Immature natural killer cell (primary cell): Measurements from ENCODE around the gene ERVFRD-1. TPM values are rescaled to one million over a fixed set of nuclear protein-coding genes. Genes with fewer than 3 reads are reported as not detected.

ENCODE experiments used
- DNase-seq, 3 donors: peaks; one replicate each; pipeline ENCODE4 v3.0.0; 2022; ENCODE audit warnings: mixed read lengths in 1 of 3
- H3K27ac Mint-ChIP-seq, 6 donors: one replicate each; pipeline ENCODE4 v1.8.0; 2020; ENCODE audit warnings: mixed read lengths in 6 of 6, mild to moderate bottlenecking in 5 of 6, inconsistent platforms in 4 of 6, moderate library complexity in 3 of 6
- H3K27me3 Mint-ChIP-seq, 3 donors: one replicate each; pipeline ENCODE4 v1.8.0; 2020 to 2021; ENCODE audit warnings: low read depth in 3 of 3, mild to moderate bottlenecking in 3 of 3, mixed read lengths in 3 of 3, moderate library complexity in 3 of 3, inconsistent platforms in 1 of 3
- H3K36me3 Mint-ChIP-seq, 3 donors: one replicate each; pipeline ENCODE4 v1.8.0; 2020; ENCODE audit warnings: mixed read lengths in 3 of 3, inconsistent platforms in 2 of 3, mild to moderate bottlenecking in 2 of 3
- H3K4me1 Mint-ChIP-seq, 2 donors: one replicate each; pipeline ENCODE4 v1.8.0; 2020; ENCODE audit warnings: inconsistent platforms in 2 of 2, mild to moderate bottlenecking in 2 of 2, mixed read lengths in 2 of 2, moderate library complexity in 1 of 2
- H3K4me3 Mint-ChIP-seq, 5 donors: one replicate each; pipeline ENCODE4 v1.8.0; 2020; ENCODE audit warnings: mild to moderate bottlenecking in 5 of 5, mixed read lengths in 5 of 5, inconsistent platforms in 3 of 5, moderate library complexity in 3 of 5
- H3K9me3 Mint-ChIP-seq, 6 donors: one replicate each; pipeline ENCODE4 v1.8.0; 2020; ENCODE audit warnings: mild to moderate bottlenecking in 6 of 6, mixed read lengths in 6 of 6, inconsistent platforms in 4 of 6, moderate library complexity in 3 of 6
- polyA plus RNA-seq, 3 donors: library from polyadenylated mRNA; unstranded; fragments of 300-500 nt; fragmentation: Illumina TruSeq; gene quantifications; one replicate each; pipeline ENCODE4 v1.2.3, GENCODE V29; 2021

The ERVFRD-1 gene
- polyA plus RNA-seq, 3 donors from 2014 or later = 0.09 TPM; not detected in 2

GRCh38 chr6:11066505-11067347 is 44.8 kb downstream of the ERVFRD-1 start:
- Mint-ChIP-seq H3K4me1 (no peaks in the 10 kb centered on the region), H3K27me3 (peaks cover 0 to 5% (median 3%) of the 10 kb centered on the region in 3 donors), H3K9me3 (no peaks in the 10 kb centered on the region), H3K36me3 (no peaks in the 10 kb centered on the region), H3K27ac (no peak overlapping the region), H3K4me3 (no peak overlapping the region)
- DNase-seq = no peak

GRCh38 chr6:11065436-11066202 is 45.9 kb downstream of the ERVFRD-1 start:
- Mint-ChIP-seq H3K27me3 (peaks cover 0 to 8% (median 3%) of the 10 kb centered on the region in 3 donors), H3K4me1 (no peaks in the 10 kb centered on the region), H3K36me3 (no peaks in the 10 kb centered on the region), H3K4me3 (no peak overlapping the region), H3K9me3 (no peaks in the 10 kb centered on the region), H3K27ac (no peak overlapping the region)
- DNase-seq = no peak

GRCh38 chr6:11064836-11065235 is 46.7 kb downstream of the ERVFRD-1 start:
- no peaks in the 10 kb centered on the region for H3K36me3 Mint-ChIP-seq
- H3K27ac Mint-ChIP-seq = no peak overlapping the region
- no peak overlapping the region for H3K4me3 Mint-ChIP-seq
- no peaks in the 10 kb centered on the region for H3K9me3 Mint-ChIP-seq
- DNase-seq = no peak
- H3K4me1 Mint-ChIP-seq = no peaks in the 10 kb centered on the region
- peaks cover 1 to 8% (median 3%) of the 10 kb centered on the region in 3 donors for H3K27me3 Mint-ChIP-seq

- H3K27me3 Mint-ChIP-seq = peaks cover 1 to 6% (median 3%) of the 10 kb centered on the region in 3 donors
- no peak for DNase-seq
- H3K4me1 Mint-ChIP-seq = no peaks in the 10 kb centered on the region
- H3K4me3 Mint-ChIP-seq = no peak overlapping the region
- H3K9me3 Mint-ChIP-seq = no peaks in the 10 kb centered on the region
- H3K36me3 Mint-ChIP-seq = no peaks in the 10 kb centered on the region
- no peak overlapping the region for H3K27ac Mint-ChIP-seq
Measured at GRCh38 chr6:11062715-11063114, 48.8 kb downstream of the ERVFRD-1 start.

GRCh38 chr6:11062083-11062482 is 49.4 kb downstream of the ERVFRD-1 start:
- no peaks in the 10 kb centered on the region for H3K36me3 Mint-ChIP-seq
- H3K27me3 Mint-ChIP-seq = peaks cover 1 to 6% (median 3%) of the 10 kb centered on the region in 3 donors
- H3K4me3 Mint-ChIP-seq = no peak overlapping the region
- H3K9me3 Mint-ChIP-seq = no peaks in the 10 kb centered on the region
- DNase-seq = no peak
- H3K27ac Mint-ChIP-seq = no peak overlapping the region
- no peaks in the 10 kb centered on the region for H3K4me1 Mint-ChIP-seq

GRCh38 chr6:11058406-11058805 is 53.1 kb downstream of the ERVFRD-1 start:
- Mint-ChIP-seq H3K27me3 (peaks cover 0 to 3% (median 2%) of the 10 kb centered on the region in 3 donors), H3K27ac (no peak overlapping the region), H3K36me3 (no peaks in the 10 kb centered on the region), H3K4me3 (no peak overlapping the region), H3K4me1 (no peaks in the 10 kb centered on the region), H3K9me3 (no peaks in the 10 kb centered on the region)
- no peak for DNase-seq

- Mint-ChIP-seq H3K27me3 (peaks cover 0 to 4% (median 3%) of the 10 kb centered on the region in 3 donors), H3K27ac (no peak overlapping the region), H3K9me3 (no peaks in the 10 kb centered on the region), H3K36me3 (no peaks in the 10 kb centered on the region), H3K4me3 (no peak overlapping the region), H3K4me1 (no peaks in the 10 kb centered on the region)
- DNase-seq = no peak
Measured at GRCh38 chr6:11056871-11057270, 54.7 kb downstream of the ERVFRD-1 start.

- H3K4me1 Mint-ChIP-seq = no peaks in the 10 kb centered on the region
- no peak overlapping the region for H3K4me3 Mint-ChIP-seq
- no peaks in the 10 kb centered on the region for H3K36me3 Mint-ChIP-seq
- no peaks in the 10 kb centered on the region for H3K9me3 Mint-ChIP-seq
- H3K27me3 Mint-ChIP-seq = peaks cover 0 to 7% (median 2%) of the 10 kb centered on the region in 3 donors
- no peak overlapping the region for H3K27ac Mint-ChIP-seq
- no peak for DNase-seq
Measured at GRCh38 chr6:11055127-11055627, 56.3 kb downstream of the ERVFRD-1 start.

GRCh38 chr6:11054722-11055121 is 56.8 kb downstream of the ERVFRD-1 start:
- peaks cover 0 to 9% (median 3%) of the 10 kb centered on the region in 3 donors for H3K27me3 Mint-ChIP-seq
- DNase-seq = no peak
- H3K4me3 Mint-ChIP-seq = no peak overlapping the region
- H3K4me1 Mint-ChIP-seq = no peaks in the 10 kb centered on the region
- H3K36me3 Mint-ChIP-seq = no peaks in the 10 kb centered on the region
- H3K27ac Mint-ChIP-seq = no peak overlapping the region
- H3K9me3 Mint-ChIP-seq = no peaks in the 10 kb centered on the region

GRCh38 chr6:11053307-11053706 is 58.2 kb downstream of the ERVFRD-1 start:
- Mint-ChIP-seq H3K36me3 (no peaks in the 10 kb centered on the region), H3K9me3 (no peaks in the 10 kb centered on the region), H3K4me1 (no peaks in the 10 kb centered on the region), H3K4me3 (no peak overlapping the region), H3K27ac (no peak overlapping the region), H3K27me3 (peaks cover 0 to 9% (median 3%) of the 10 kb centered on the region in 3 donors)
- DNase-seq = no peak

Other genes starting within 250 kb of the ERVFRD-1 start
- gene GCM2, start 229.7 kb downstream of the ERVFRD-1 start, polyA plus RNA-seq = not detected
- under 1 TPM in 1 of 3 donors, not detected in 2; 0.09 TPM for gene SYCP2L, start 224.7 kb downstream of the ERVFRD-1 start, polyA plus RNA-seq
- gene ELOVL2, start 67.4 kb downstream of the ERVFRD-1 start, polyA plus RNA-seq = not detected
- 1 to 10 TPM; 2.7 to 4.6 (median 4.0) TPM for gene SMIM13, start 17.9 kb downstream of the ERVFRD-1 start, polyA plus RNA-seq
- 10 to 100 TPM; 26.2 to 73.6 (median 27.6) TPM for gene NEDD9, start 120.9 kb upstream of the ERVFRD-1 start, polyA plus RNA-seq